Amygdala (tissue), 56 donors: ENCODE results near the gene MEF2C.

Experiments
- DNase-seq, 56 donors: peaks; one replicate each; lab custom pipeline; 2025; lab: John Stamatoyannopoulos, UW

Gene MEF2C

DNA sequence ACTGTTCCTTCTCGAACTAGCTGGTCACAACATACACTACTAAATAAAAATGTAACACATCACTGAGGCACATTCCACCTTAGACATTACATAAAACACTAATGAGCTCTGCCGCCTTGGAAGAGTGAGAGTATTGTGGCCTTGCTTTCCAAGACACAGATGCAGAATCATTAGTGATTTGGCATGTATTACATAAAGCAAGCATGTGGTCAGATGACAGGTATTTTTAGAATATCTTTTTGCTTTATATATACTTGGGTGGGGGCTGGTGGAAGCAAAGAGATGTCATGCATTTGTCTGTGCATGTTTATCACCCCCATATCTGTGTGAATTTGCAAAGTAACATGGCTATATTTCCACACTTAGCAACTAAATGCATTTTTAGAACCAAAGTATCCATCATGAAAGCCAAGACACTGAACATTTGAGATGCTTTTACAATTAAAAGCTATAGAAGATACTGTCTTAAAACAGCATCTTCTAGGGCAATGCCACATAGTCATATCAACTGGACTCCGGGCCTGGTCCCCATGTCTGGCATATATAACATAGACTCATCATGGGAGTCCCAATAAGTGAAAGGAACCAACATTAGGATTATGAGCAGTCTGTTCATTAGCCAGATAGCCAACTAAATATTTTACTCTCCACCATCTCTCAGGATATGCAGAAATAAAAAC lies 213.5 kb downstream of the MEF2C start:
- no peak for DNase-seq

DNA sequence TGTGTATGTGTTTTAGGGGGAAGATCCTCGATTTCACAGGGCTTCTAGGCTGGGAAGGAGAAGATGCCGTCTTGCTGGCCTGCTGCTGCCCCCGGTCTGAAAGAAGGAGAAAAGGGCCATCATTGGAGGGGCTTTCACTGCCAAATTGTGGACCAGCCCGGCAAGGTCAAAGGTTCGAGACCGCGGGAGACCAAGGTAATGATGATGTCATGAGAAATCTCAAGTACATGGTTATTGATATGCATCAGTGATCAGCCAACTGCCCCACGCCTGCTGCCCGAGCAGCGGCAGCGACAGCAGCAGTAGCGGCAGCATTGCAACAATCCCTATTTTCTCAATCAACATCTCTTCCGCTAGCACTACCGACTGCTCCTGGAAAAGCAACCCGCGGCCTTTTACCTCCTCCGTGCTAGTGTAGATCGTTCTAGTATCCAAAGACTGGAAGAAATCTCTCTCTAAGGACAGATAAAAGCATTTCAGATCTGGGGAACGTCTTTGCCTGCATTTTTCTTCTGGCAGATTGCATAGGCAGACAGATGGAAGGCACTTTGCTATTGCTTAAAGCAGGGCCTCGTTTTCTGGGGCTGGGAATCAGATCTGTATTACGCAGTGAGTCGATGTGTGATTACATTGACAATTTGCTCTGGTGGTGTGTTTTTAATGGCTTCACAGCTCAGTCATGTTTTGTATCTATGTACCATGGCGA lies 215.3 kb downstream of the MEF2C start:
- peak in 13 of 56 donors; percentile 30 to 74 (median 47) for DNase-seq
